ENCODE results near the gene ADGRF5.

ADGRF5 gene

GRCh38 chr6:46904117-46904516 lies 17.6 kb downstream of the ADGRF5 start:
- H3K4me3 ChIP-seq (ENCODE audit: low read depth in 1 of 2, low read length in 2 of 2), result no peak overlapping the region

GRCh38 chr6:46903175-46903574 lies 18.6 kb downstream of the ADGRF5 start:
- Histone ChIP-seq H3K4me3 (ENCODE audit: low read depth in 1 of 2, low read length in 2 of 2) (no peak overlapping the region), H3K9ac (ENCODE audit: low read length) (no peak overlapping the region), H3K27me3 (ENCODE audit: control insufficient read depth in 1 of 2, insufficient read depth in 2 of 2, low read length in 2 of 2) (no peaks in the 10 kb centered on the region), H3K4me1 (ENCODE audit: insufficient read depth, low read length) (no peaks in the 10 kb centered on the region), H3K36me3 (ENCODE audit: insufficient read depth, low read length) (no peaks in the 10 kb centered on the region), H3K9me3 (ENCODE audit: low read length) (no peaks in the 10 kb centered on the region), H3K27ac (ENCODE audit: low read depth, low read length) (no peak overlapping the region)

More at GRCh38 chr6:46904117-46904516, 17.6 kb downstream of the ADGRF5 start:
- no peaks in the 10 kb centered on the region for H3K4me1 ChIP-seq (ENCODE audit: insufficient read depth, low read length)
- no peaks in the 10 kb centered on the region for H3K9me3 ChIP-seq (ENCODE audit: low read length)
- no peak overlapping the region for H3K27ac ChIP-seq (ENCODE audit: low read depth, low read length)
- H3K36me3 ChIP-seq (ENCODE audit: insufficient read depth, low read length), result no peaks in the 10 kb centered on the region
- H3K9ac ChIP-seq (ENCODE audit: low read length), result no peak overlapping the region
- H3K27me3 ChIP-seq (ENCODE audit: control insufficient read depth in 1 of 2, insufficient read depth in 2 of 2, low read length in 2 of 2), result no peaks in the 10 kb centered on the region

- Histone ChIP-seq H3K4me1 (ENCODE audit: insufficient read depth, low read length) (no peaks in the 10 kb centered on the region), H3K36me3 (ENCODE audit: insufficient read depth, low read length) (no peaks in the 10 kb centered on the region)
These were observed 19.8 kb downstream of the ADGRF5 start for GRCh38 chr6:46901882-46902314.

GRCh38 chr6:46900266-46900665 lies 21.5 kb downstream of the ADGRF5 start:
- H3K36me3 ChIP-seq (ENCODE audit: insufficient read depth, low read length), result no peaks in the 10 kb centered on the region
- no peaks in the 10 kb centered on the region for H3K4me1 ChIP-seq (ENCODE audit: insufficient read depth, low read length)
- no peak overlapping the region for H3K27ac ChIP-seq (ENCODE audit: low read depth, low read length)
- H3K27me3 ChIP-seq (ENCODE audit: control insufficient read depth in 1 of 2, insufficient read depth in 2 of 2, low read length in 2 of 2), result no peaks in the 10 kb centered on the region
- H3K4me3 ChIP-seq (ENCODE audit: low read depth in 1 of 2, low read length in 2 of 2), result no peak overlapping the region
- no peak overlapping the region for H3K9ac ChIP-seq (ENCODE audit: low read length)
- H3K9me3 ChIP-seq (ENCODE audit: low read length), result no peaks in the 10 kb centered on the region

More at GRCh38 chr6:46901882-46902314, 19.8 kb downstream of the ADGRF5 start:
- Histone ChIP-seq H3K27me3 (ENCODE audit: control insufficient read depth in 1 of 2, insufficient read depth in 2 of 2, low read length in 2 of 2) (no peaks in the 10 kb centered on the region), H3K9ac (ENCODE audit: low read length) (no peak overlapping the region), H3K4me3 (ENCODE audit: low read depth in 1 of 2, low read length in 2 of 2) (no peak overlapping the region), H3K9me3 (ENCODE audit: low read length) (no peaks in the 10 kb centered on the region), H3K27ac (ENCODE audit: low read depth, low read length) (no peak overlapping the region)

GRCh38 chr6:46899659-46900058 lies 22.1 kb downstream of the ADGRF5 start:
- Histone ChIP-seq H3K4me1 (ENCODE audit: insufficient read depth, low read length) (no peaks in the 10 kb centered on the region), H3K27ac (ENCODE audit: low read depth, low read length) (no peak overlapping the region)

GRCh38 chr6:46898006-46898405 lies 23.7 kb downstream of the ADGRF5 start:
- Histone ChIP-seq H3K27ac (ENCODE audit: low read depth, low read length) (no peak overlapping the region), H3K4me3 (ENCODE audit: low read depth in 1 of 2, low read length in 2 of 2) (no peak overlapping the region), H3K27me3 (ENCODE audit: control insufficient read depth in 1 of 2, insufficient read depth in 2 of 2, low read length in 2 of 2) (no peaks in the 10 kb centered on the region), H3K9ac (ENCODE audit: low read length) (no peak overlapping the region), H3K36me3 (ENCODE audit: insufficient read depth, low read length) (no peaks in the 10 kb centered on the region), H3K4me1 (ENCODE audit: insufficient read depth, low read length) (no peaks in the 10 kb centered on the region), H3K9me3 (ENCODE audit: low read length) (no peaks in the 10 kb centered on the region)

More at GRCh38 chr6:46899659-46900058, 22.1 kb downstream of the ADGRF5 start:
- Histone ChIP-seq H3K9me3 (ENCODE audit: low read length) (no peaks in the 10 kb centered on the region), H3K4me3 (ENCODE audit: low read depth in 1 of 2, low read length in 2 of 2) (no peak overlapping the region), H3K36me3 (ENCODE audit: insufficient read depth, low read length) (no peaks in the 10 kb centered on the region), H3K27me3 (ENCODE audit: control insufficient read depth in 1 of 2, insufficient read depth in 2 of 2, low read length in 2 of 2) (no peaks in the 10 kb centered on the region), H3K9ac (ENCODE audit: low read length) (no peak overlapping the region)

- no peak overlapping the region for H3K4me3 ChIP-seq (ENCODE audit: low read depth in 1 of 2, low read length in 2 of 2)
- no peaks in the 10 kb centered on the region for H3K9me3 ChIP-seq (ENCODE audit: low read length)
- H3K9ac ChIP-seq (ENCODE audit: low read length), result no peak overlapping the region
- peaks cover under 1% of the 10 kb centered on the region for H3K4me1 ChIP-seq (ENCODE audit: insufficient read depth, low read length)
- H3K27me3 ChIP-seq (ENCODE audit: control insufficient read depth in 1 of 2, insufficient read depth in 2 of 2, low read length in 2 of 2), result no peaks in the 10 kb centered on the region
- H3K27ac ChIP-seq (ENCODE audit: low read depth, low read length), result no peak overlapping the region
- H3K36me3 ChIP-seq (ENCODE audit: insufficient read depth, low read length), result no peaks in the 10 kb centered on the region
These were observed 24.9 kb downstream of the ADGRF5 start for GRCh38 chr6:46896871-46897270.

GRCh38 chr6:46895930-46896329 lies 25.8 kb downstream of the ADGRF5 start:
- Histone ChIP-seq H3K9me3 (ENCODE audit: low read length) (no peaks in the 10 kb centered on the region), H3K9ac (ENCODE audit: low read length) (no peak overlapping the region), H3K36me3 (ENCODE audit: insufficient read depth, low read length) (no peaks in the 10 kb centered on the region), H3K4me1 (ENCODE audit: insufficient read depth, low read length) (peaks cover 8% of the 10 kb centered on the region), H3K4me3 (ENCODE audit: low read depth in 1 of 2, low read length in 2 of 2) (no peak overlapping the region), H3K27me3 (ENCODE audit: control insufficient read depth in 1 of 2, insufficient read depth in 2 of 2, low read length in 2 of 2) (no peaks in the 10 kb centered on the region), H3K27ac (ENCODE audit: low read depth, low read length) (no peak overlapping the region)

GRCh38 chr6:46894433-46894832 lies 27.3 kb downstream of the ADGRF5 start:
- H3K9me3 ChIP-seq (ENCODE audit: low read length), result no peaks in the 10 kb centered on the region
- H3K4me3 ChIP-seq (ENCODE audit: low read depth in 1 of 2, low read length in 2 of 2), result no peak overlapping the region
- H3K9ac ChIP-seq (ENCODE audit: low read length), result no peak overlapping the region
- no peaks in the 10 kb centered on the region for H3K27me3 ChIP-seq (ENCODE audit: control insufficient read depth in 1 of 2, insufficient read depth in 2 of 2, low read length in 2 of 2)
- H3K4me1 ChIP-seq (ENCODE audit: insufficient read depth, low read length), result peaks cover 8% of the 10 kb centered on the region
- H3K36me3 ChIP-seq (ENCODE audit: insufficient read depth, low read length), result no peaks in the 10 kb centered on the region
- no peak overlapping the region for H3K27ac ChIP-seq (ENCODE audit: low read depth, low read length)

GRCh38 chr6:46893648-46894047 lies 28.1 kb downstream of the ADGRF5 start:
- no peak overlapping the region for H3K4me3 ChIP-seq (ENCODE audit: low read depth in 1 of 2, low read length in 2 of 2)
- no peak overlapping the region for H3K9ac ChIP-seq (ENCODE audit: low read length)
- H3K4me1 ChIP-seq (ENCODE audit: insufficient read depth, low read length), result peaks cover 8% of the 10 kb centered on the region
- no peaks in the 10 kb centered on the region for H3K9me3 ChIP-seq (ENCODE audit: low read length)
- H3K36me3 ChIP-seq (ENCODE audit: insufficient read depth, low read length), result no peaks in the 10 kb centered on the region
- no peaks in the 10 kb centered on the region for H3K27me3 ChIP-seq (ENCODE audit: control insufficient read depth in 1 of 2, insufficient read depth in 2 of 2, low read length in 2 of 2)
- H3K27ac ChIP-seq (ENCODE audit: low read depth, low read length), result no peak overlapping the region

- H3K27me3 ChIP-seq (ENCODE audit: control insufficient read depth in 1 of 2, insufficient read depth in 2 of 2, low read length in 2 of 2), result no peaks in the 10 kb centered on the region
- no peak overlapping the region for H3K9ac ChIP-seq (ENCODE audit: low read length)
- no peaks in the 10 kb centered on the region for H3K36me3 ChIP-seq (ENCODE audit: insufficient read depth, low read length)
- H3K4me3 ChIP-seq (ENCODE audit: low read depth in 1 of 2, low read length in 2 of 2), result no peak overlapping the region
- H3K4me1 ChIP-seq (ENCODE audit: insufficient read depth, low read length), result peaks cover 8% of the 10 kb centered on the region
- H3K27ac ChIP-seq (ENCODE audit: low read depth, low read length), result no peak overlapping the region
- H3K9me3 ChIP-seq (ENCODE audit: low read length), result no peaks in the 10 kb centered on the region
These were observed 30.4 kb downstream of the ADGRF5 start for GRCh38 chr6:46891252-46891795.

- peaks cover 8% of the 10 kb centered on the region for H3K4me1 ChIP-seq (ENCODE audit: insufficient read depth, low read length)
- no peaks in the 10 kb centered on the region for H3K27me3 ChIP-seq (ENCODE audit: control insufficient read depth in 1 of 2, insufficient read depth in 2 of 2, low read length in 2 of 2)
- no peak overlapping the region for H3K27ac ChIP-seq (ENCODE audit: low read depth, low read length)
- no peaks in the 10 kb centered on the region for H3K36me3 ChIP-seq (ENCODE audit: insufficient read depth, low read length)
- H3K9ac ChIP-seq (ENCODE audit: low read length), result no peak overlapping the region
- H3K4me3 ChIP-seq (ENCODE audit: low read depth in 1 of 2, low read length in 2 of 2), result no peak overlapping the region
- H3K9me3 ChIP-seq (ENCODE audit: low read length), result no peaks in the 10 kb centered on the region
These were observed 33.2 kb downstream of the ADGRF5 start for GRCh38 chr6:46888578-46888977.

Measured in muscle layer of colon (tissue), 2 donors.